ENCODE results near the gene GPI. TPM values are rescaled to one million over a fixed set of nuclear protein-coding genes. Genes with fewer than 3 reads are reported as not detected.
"Not testable (repeated sequence)": the region's sequence is repeated elsewhere in the genome, so short reads cannot be mapped to it uniquely, and the experiment has no call there.

The GPI gene
- total RNA-seq, 1 donor, result 127 TPM

- no peak overlapping the region for H3K4me3 ChIP-seq (ENCODE audit: low read depth, low read length)
- DNase-seq (ENCODE audit: low read depth), result no peak
- no peak for TF ChIP-seq CTCF (IDR thresholded peaks at IDR 0.05; ENCODE audit: insufficient read depth, low read length)
Measured at GRCh38 chr19:34327851-34328250, 37.1 kb upstream of the GPI start.

- no peak for TF ChIP-seq CTCF (IDR thresholded peaks at IDR 0.05; ENCODE audit: insufficient read depth, low read length)
- H3K4me3 ChIP-seq (ENCODE audit: low read depth, low read length), result no peak overlapping the region
- DNase-seq (ENCODE audit: low read depth), result no peak
Measured at GRCh38 chr19:34328982-34329381, 36.0 kb upstream of the GPI start.

GRCh38 chr19:34330116-34330515 lies 34.9 kb upstream of the GPI start:
- DNase-seq (ENCODE audit: low read depth), result no peak
- TF ChIP-seq CTCF (IDR thresholded peaks at IDR 0.05; ENCODE audit: insufficient read depth, low read length), result no peak
- no peak overlapping the region for H3K4me3 ChIP-seq (ENCODE audit: low read depth, low read length)

- not testable (repeated sequence) for H3K4me3 ChIP-seq (ENCODE audit: low read depth, low read length); DNase-seq (ENCODE audit: low read depth)
Measured at GRCh38 chr19:34330596-34330995, 34.4 kb upstream of the GPI start.

- H3K4me3 ChIP-seq (ENCODE audit: low read depth, low read length); DNase-seq (ENCODE audit: low read depth): not testable (repeated sequence)
Measured at GRCh38 chr19:34331596-34331995, 33.4 kb upstream of the GPI start.

- TF ChIP-seq CTCF (IDR thresholded peaks at IDR 0.05; ENCODE audit: insufficient read depth, low read length), result no peak
Measured at GRCh38 chr19:34332027-34332760, 32.8 kb upstream of the GPI start.

GRCh38 chr19:34335914-34336313 lies 29.1 kb upstream of the GPI start:
- TF ChIP-seq CTCF (IDR thresholded peaks at IDR 0.05; ENCODE audit: insufficient read depth, low read length), result no peak
- H3K4me3 ChIP-seq (ENCODE audit: low read depth, low read length), result no peak overlapping the region
- DNase-seq (ENCODE audit: low read depth), result no peak

More at GRCh38 chr19:34332027-34332760, 32.8 kb upstream of the GPI start:
- DNase-seq (ENCODE audit: low read depth), result no peak
- H3K4me3 ChIP-seq (ENCODE audit: low read depth, low read length), result no peak overlapping the region

- TF ChIP-seq CTCF (IDR thresholded peaks at IDR 0.05; ENCODE audit: insufficient read depth, low read length), result peak; percentile 57
- DNase-seq (ENCODE audit: low read depth), result peak; percentile 67
- H3K4me3 ChIP-seq (ENCODE audit: low read depth, low read length), result no peak overlapping the region
Measured at GRCh38 chr19:34336781-34337271, 28.2 kb upstream of the GPI start.

Measured in fibroblast of the aortic adventitia (primary cell).